Nephron (organoid): ENCODE results near the gene NR1I2.

ENCODE experiments used
- H3K27ac Mint-ChIP-seq, 3 experiments: 2 replicates each; pipeline ENCODE4 v1.8.0; 2020; ENCODE audit warnings: mixed read lengths in 3 of 3, mild to moderate bottlenecking in 2 of 3, moderate library complexity in 1 of 3
- H3K27me3 Mint-ChIP-seq: 2 replicates; pipeline ENCODE4 v1.8.0; 2021; ENCODE audit warnings: low read depth, mild to moderate bottlenecking, moderate library complexity, mixed read lengths
- H3K36me3 Mint-ChIP-seq: 2 replicates; pipeline ENCODE4 v1.8.0; 2020; ENCODE audit warnings: low read depth, mixed read lengths
- H3K4me1 Mint-ChIP-seq: 2 replicates; pipeline ENCODE4 v1.8.0; 2020; ENCODE audit warnings: mixed read lengths
- H3K4me3 Mint-ChIP-seq, 3 experiments: 2 replicates each; pipeline ENCODE4 v1.8.0; 2020; ENCODE audit warnings: mild to moderate bottlenecking in 3 of 3, mixed read lengths in 3 of 3, moderate library complexity in 2 of 3
- H3K9me3 Mint-ChIP-seq: 2 replicates; pipeline ENCODE4 v1.8.0; 2020; ENCODE audit warnings: mixed read lengths
- CTCF ChIP-seq, 3 experiments: fragments of 200-600 bp; sonication (generic); IDR thresholded peaks; one replicate each; pipeline ENCODE4 v1.5.0; 2021; ENCODE audit warnings: antibody characterized with exemption in 3 of 3; ENCODE audit not compliant: unreplicated experiment in 3 of 3

Gene NR1I2

DNA sequence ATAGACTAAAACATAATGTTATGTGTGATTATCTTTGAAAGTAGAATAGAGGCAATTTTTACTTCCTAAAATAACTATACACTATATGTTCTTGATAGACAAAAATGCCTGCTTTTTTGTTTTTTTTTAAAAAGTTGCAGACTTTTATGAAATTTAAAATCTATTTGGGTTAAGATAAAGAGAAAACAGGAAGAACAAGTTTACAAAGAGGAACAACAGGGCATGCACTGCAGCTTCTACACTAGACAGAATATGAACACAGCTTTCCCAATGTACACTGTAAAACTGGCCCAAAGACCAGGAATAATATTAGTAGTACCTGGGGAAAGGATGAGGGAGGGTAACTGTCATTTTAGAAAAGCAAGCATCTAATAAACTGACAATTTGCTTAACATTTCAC, 53.7 kb downstream of the NR1I2 start:
- Mint-ChIP-seq H3K36me3 (peaks cover 55% of the 10 kb centered on the region), H3K4me3 (no peak overlapping the region), H3K27ac (no peak overlapping the region), H3K9me3 (no peaks in the 10 kb centered on the region), H3K27me3 (no peaks in the 10 kb centered on the region), H3K4me1 (no peaks in the 10 kb centered on the region)
- TF ChIP-seq CTCF (IDR thresholded peaks at IDR 0.05; ENCODE audit: unreplicated experiment in 3 of 3) = no peak

DNA sequence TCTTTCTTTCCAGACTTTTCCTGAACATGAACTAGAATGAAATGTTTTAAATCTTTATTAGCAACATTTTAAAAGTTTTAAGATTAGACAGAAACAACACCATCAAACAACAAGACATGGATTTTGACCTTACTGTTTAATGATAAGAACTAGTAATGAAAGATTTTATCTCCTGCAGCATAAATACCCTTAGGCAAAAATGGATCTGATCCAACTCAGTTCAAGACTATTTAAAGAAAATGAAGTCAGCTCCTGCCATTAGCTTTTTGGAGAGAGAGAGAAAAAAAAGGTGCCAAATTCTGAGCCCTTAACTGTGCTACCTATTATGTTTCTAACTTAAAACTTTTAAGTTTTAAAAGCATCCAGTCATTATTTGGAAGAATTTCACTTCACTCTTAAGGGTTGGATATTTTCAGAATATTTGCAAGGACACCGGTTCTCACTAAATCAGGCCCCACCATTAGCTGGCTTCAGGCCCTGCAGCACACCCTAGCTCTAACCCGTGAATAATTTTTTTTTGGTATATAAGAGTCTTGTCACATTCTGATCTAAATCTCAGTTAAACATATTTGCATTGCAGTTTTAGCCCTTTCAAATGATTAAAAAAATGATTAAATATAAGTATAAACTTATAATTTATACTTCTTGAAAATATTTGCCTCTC, 60.0 kb downstream of the NR1I2 start:
- peaks cover 30% of the 10 kb centered on the region for H3K9me3 Mint-ChIP-seq
- H3K27me3 Mint-ChIP-seq = no peaks in the 10 kb centered on the region
- peak overlapping the region in 1 of 3 experiments; percentile 50 for H3K27ac Mint-ChIP-seq
- H3K4me3 Mint-ChIP-seq = no peak overlapping the region
- H3K4me1 Mint-ChIP-seq = no peaks in the 10 kb centered on the region
- no peak for TF ChIP-seq CTCF (IDR thresholded peaks at IDR 0.05; ENCODE audit: unreplicated experiment in 3 of 3)
- peaks cover 70% of the 10 kb centered on the region for H3K36me3 Mint-ChIP-seq

DNA sequence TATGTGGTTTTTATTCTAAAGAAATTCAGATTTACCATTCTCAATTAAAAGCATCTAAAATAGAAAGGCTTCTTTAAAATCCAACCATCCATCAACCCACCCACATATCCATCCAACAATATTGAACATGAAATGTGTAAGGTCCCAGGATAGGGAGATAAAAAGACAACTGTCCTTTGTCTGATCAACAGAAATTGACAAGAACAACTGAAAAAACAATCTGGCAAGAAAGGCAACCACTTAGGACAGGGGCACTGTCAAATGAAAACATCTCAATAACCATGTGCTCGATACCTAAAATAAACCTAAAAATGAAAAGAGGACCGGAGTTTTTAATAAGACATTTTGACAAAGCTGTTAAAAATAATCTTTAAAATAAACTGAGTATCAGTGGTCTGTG, 67.2 kb downstream of the NR1I2 start:
- Mint-ChIP-seq H3K27me3 (no peaks in the 10 kb centered on the region), H3K36me3 (peaks cover 72% of the 10 kb centered on the region), H3K4me3 (no peak overlapping the region), H3K9me3 (peaks cover 41% of the 10 kb centered on the region), H3K4me1 (no peaks in the 10 kb centered on the region), H3K27ac (no peak overlapping the region)
- no peak for TF ChIP-seq CTCF (IDR thresholded peaks at IDR 0.05; ENCODE audit: unreplicated experiment in 3 of 3)

- TF ChIP-seq CTCF (IDR thresholded peaks at IDR 0.05; ENCODE audit: unreplicated experiment in 3 of 3) = no peak
- no peaks in the 10 kb centered on the region for H3K4me1 Mint-ChIP-seq
- no peak overlapping the region for H3K27ac Mint-ChIP-seq
- H3K27me3 Mint-ChIP-seq = no peaks in the 10 kb centered on the region
- H3K9me3 Mint-ChIP-seq = peaks cover 58% of the 10 kb centered on the region
- no peak overlapping the region for H3K4me3 Mint-ChIP-seq
- peaks cover 88% of the 10 kb centered on the region for H3K36me3 Mint-ChIP-seq
Observed at GRCh38 chr3:119856695-119857094, 74.8 kb downstream of the NR1I2 start.

- Mint-ChIP-seq H3K27ac (no peak overlapping the region), H3K4me3 (no peak overlapping the region), H3K27me3 (no peaks in the 10 kb centered on the region), H3K4me1 (no peaks in the 10 kb centered on the region), H3K36me3 (peaks cover 90% of the 10 kb centered on the region), H3K9me3 (peaks cover 48% of the 10 kb centered on the region)
- no peak for TF ChIP-seq CTCF (IDR thresholded peaks at IDR 0.05; ENCODE audit: unreplicated experiment in 3 of 3)
Observed at GRCh38 chr3:119858957-119859356, 77.1 kb downstream of the NR1I2 start.

- Mint-ChIP-seq H3K36me3 (peaks cover 86% of the 10 kb centered on the region), H3K4me1 (no peaks in the 10 kb centered on the region), H3K27me3 (no peaks in the 10 kb centered on the region), H3K4me3 (no peak overlapping the region), H3K27ac (no peak overlapping the region), H3K9me3 (peaks cover 41% of the 10 kb centered on the region)
- no peak for TF ChIP-seq CTCF (IDR thresholded peaks at IDR 0.05; ENCODE audit: unreplicated experiment in 3 of 3)
Observed at GRCh38 chr3:119859728-119860127, 77.8 kb downstream of the NR1I2 start.
